ENCODE results near the gene TP53TG5. TPM values are rescaled to one million over a fixed set of nuclear protein-coding genes. Genes with fewer than 3 reads are reported as not detected.

The TP53TG5 gene
- total and polyA plus RNA-seq, 2 of the 8 experiments (the other 6 are each of a cell fraction or from before 2014, with no cell fraction given) = not detected

GRCh38 chr20:45346291-45346718 lies 31.8 kb downstream of the TP53TG5 start:
- H3K4me3 ChIP-seq (ENCODE audit: extremely low read depth in 1 of 4, insufficient read depth in 2 of 4, low read depth in 3 of 4, low read length in 4 of 4) = peak overlapping the region in 1 of 4 experiments; percentile 95; a peak in 2 of 8 replicates

More at GRCh38 chr20:45346291-45346718, 31.8 kb downstream of the TP53TG5 start:
- Histone ChIP-seq H3K4me1 (replicated peaks in 1 of 4; ENCODE audit: control insufficient read depth in 3 of 4, insufficient read depth in 4 of 4, low read length in 3 of 4) (peaks cover 38 to 59% (median 44%) of the 10 kb centered on the region in 4 experiments), H3K27me3 (replicated peaks in 1 of 4; ENCODE audit: control insufficient read depth in 3 of 4, extremely low read depth in 1 of 4, insufficient read depth in 3 of 4, low read length in 3 of 4) (no peaks in the 10 kb centered on the region), H3K79me1 (ENCODE audit: low read depth, low read length) (peaks cover 17% of the 10 kb centered on the region), H3K18ac (ENCODE audit: extremely low read depth, low read length) (0 out of 2 replicates have a peak overlapping the region, but pooled peaks have one; percentile 21), H2BK120ac (replicated peaks; ENCODE audit: low read depth, low read length) (no peak overlapping the region), H4K91ac (replicated peaks; ENCODE audit: insufficient read length, low read length) (no peak overlapping the region), H3K23me2 (ENCODE audit: low read depth, low read length) (peaks cover 12% of the 10 kb centered on the region; the same call in 1 of the 2 replicates), H2AFZ (ENCODE audit: low read length) (no peak overlapping the region), H2BK20ac (ENCODE audit: low read length) (no peak overlapping the region), H4K8ac (ENCODE audit: extremely low read depth, insufficient read depth, low read length) (no peak overlapping the region), H3K27ac (ENCODE audit: low read depth, low read length) (no peak overlapping the region), H3K56ac (replicated peaks; ENCODE audit: insufficient read length, low read depth, low read length) (no peak overlapping the region), H3K23ac (ENCODE audit: insufficient read length) (no peak overlapping the region), H3K14ac (ENCODE audit: insufficient read length) (no peak overlapping the region), H2AK5ac (ENCODE audit: low read depth, low read length) (peak overlapping the region; percentile 68; the same call in 1 of the 2 replicates), H3K9ac (replicated peaks in 1 of 4; ENCODE audit: extremely low read depth in 1 of 4, low read depth in 3 of 4, low read length in 3 of 4) (peak overlapping the region in 1 of 4 experiments; percentile 18; a peak in 1 of 7 replicates), H4K20me1 (replicated peaks in 1 of 2; ENCODE audit: control insufficient read depth in 1 of 2, insufficient read depth in 2 of 2, low read length in 2 of 2) (peaks cover 0 to 7% of the 10 kb centered on the region in 2 experiments), H3K36me3 (ENCODE audit: control insufficient read depth in 2 of 4, insufficient read depth in 4 of 4, low read length in 3 of 4) (no peaks in the 10 kb centered on the region), H2BK5ac (ENCODE audit: low read depth, low read length) (no peak overlapping the region), H3K4ac (replicated peaks; ENCODE audit: insufficient read length, low read depth, low read length) (no peak overlapping the region), H3K4me2 (ENCODE audit: insufficient read depth in 1 of 2, low read depth in 2 of 2, low read length in 2 of 2) (peak overlapping the region; percentile 94 to 96), H4K5ac (ENCODE audit: insufficient read length, low read depth, low read length) (no peak overlapping the region), H2BK12ac (ENCODE audit: low read depth, low read length) (no peak overlapping the region), H2BK15ac (ENCODE audit: low read length) (no peak overlapping the region; the same call in 1 of the 2 replicates), H3K9me3 (ENCODE audit: insufficient read depth in 2 of 2, low read depth in 1 of 2, low read length in 1 of 2) (no peaks in the 10 kb centered on the region), H3K79me2 (ENCODE audit: control insufficient read depth in 1 of 2, insufficient read depth in 2 of 2, low read length in 2 of 2) (peaks cover 0 to 60% of the 10 kb centered on the region in 2 experiments; a peak in 2 of 4 replicates)
- no peak for TF ChIP-seq RFX5 (IDR thresholded peaks at IDR 0.05; ENCODE audit: borderline replicate concordance, low read depth, low read length)
- TF ChIP-seq EZH2 (IDR thresholded peaks at IDR 0.05; ENCODE audit: low read depth, low read length, severe bottlenecking) = no peak
- TF ChIP-seq KDM4A (IDR thresholded peaks at IDR 0.05; ENCODE audit: low read depth, low read length, severe bottlenecking) = no peak
- no peak for TF ChIP-seq ASH2L (IDR thresholded peaks at IDR 0.05; ENCODE audit: low read length)
- no peak for TF ChIP-seq HDAC2 (IDR thresholded peaks at IDR 0.05; ENCODE audit: borderline replicate concordance in 1 of 2, low read depth in 2 of 2, low read length in 2 of 2)
- TF ChIP-seq, protein P1, sequence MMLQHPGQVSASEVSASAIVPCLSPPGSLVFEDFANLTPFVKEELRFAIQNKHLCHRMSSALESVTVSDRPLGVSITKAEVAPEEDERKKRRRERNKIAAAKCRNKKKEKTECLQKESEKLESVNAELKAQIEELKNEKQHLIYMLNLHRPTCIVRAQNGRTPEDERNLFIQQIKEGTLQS (IDR thresholded peaks at IDR 0.05; ENCODE audit: insufficient read depth, low read depth, low read length) = no peak
- TF ChIP-seq FOSL1 (IDR thresholded peaks at IDR 0.05; ENCODE audit: insufficient read depth, low read depth, low read length) = no peak
- no peak for TF ChIP-seq RXRA (IDR thresholded peaks at IDR 0.05; ENCODE audit: insufficient read depth, low read depth, low read length)
- TF ChIP-seq CHD1 (IDR thresholded peaks at IDR 0.05; ENCODE audit: low read depth, low read length) = no peak
- no peak for TF ChIP-seq HDAC6 (IDR thresholded peaks at IDR 0.05; ENCODE audit: low read depth, low read length)
- no peak for TF ChIP-seq GABPA (IDR thresholded peaks at IDR 0.05; ENCODE audit: borderline replicate concordance, insufficient read depth, low read length)
- no peak for TF ChIP-seq YY1 (IDR thresholded peaks at IDR 0.05; ENCODE audit: low read depth, low read length)
- CTCF ChIA-PET (ENCODE audit: partially characterized antibody) = interaction anchor here (0.7 to 6.5 kb wide), 10 partner anchors 12 to 90 kb away, joined by 3 to 33 read pairs (median 4); partner anchors contain the start of gene SYS1
- POLR2A ChIA-PET (ENCODE audit: partially characterized antibody) = interaction anchor here (0.6 to 6.8 kb wide), 3 partner anchors 14 to 559 kb away, joined by 3 to 113 read pairs (median 4); partner anchors contain the start of gene SYS1
- 73% methylated on average over 3 of the region's 3 CpGs; no CpG with 5 or more reads in 1 of the 2 experiments for WGBS, 2 experiments (ENCODE audit: extremely low coverage in 1 of 2, insufficient coverage in 1 of 2, insufficient read length in 1 of 2, insufficient replicate concordance in 2 of 2, low coverage in 1 of 2, low lambda C conversion rate in 2 of 2, missing lambda C conversion rate in 1 of 2)
- no peak for FAIRE-seq
- DNase-seq (ENCODE audit: low read depth in 1 of 2, low spot score in 2 of 2) = no peak

Measured in H1 (cell line).